Esophagus squamous epithelium (tissue), 4 donors: ENCODE measurements around the gene ZMYND8.

ENCODE experiments used
- POLR2A ChIP-seq, 4 donors: fragments of 450-650 bp; IDR thresholded peaks; one replicate each; pipeline ENCODE4 v1.6.1; 2017; ENCODE audit warnings: antibody characterized with exemption in 4 of 4, mild to moderate bottlenecking in 4 of 4, moderate library complexity in 3 of 4
- TF ChIP-seq, protein P1 (sequence below), 6 experiments: fragments of 450-650 bp in 4 of 6; fragments of 200-600 bp in 2 of 6; sonication (generic) in 2 of 6; IDR thresholded peaks; one replicate each; pipeline ENCODE4 v1.5.1; 2016 to 2019; ENCODE audit warnings: antibody characterized with exemption in 6 of 6, mild to moderate bottlenecking in 4 of 6, moderate library complexity in 4 of 6

DNA sequence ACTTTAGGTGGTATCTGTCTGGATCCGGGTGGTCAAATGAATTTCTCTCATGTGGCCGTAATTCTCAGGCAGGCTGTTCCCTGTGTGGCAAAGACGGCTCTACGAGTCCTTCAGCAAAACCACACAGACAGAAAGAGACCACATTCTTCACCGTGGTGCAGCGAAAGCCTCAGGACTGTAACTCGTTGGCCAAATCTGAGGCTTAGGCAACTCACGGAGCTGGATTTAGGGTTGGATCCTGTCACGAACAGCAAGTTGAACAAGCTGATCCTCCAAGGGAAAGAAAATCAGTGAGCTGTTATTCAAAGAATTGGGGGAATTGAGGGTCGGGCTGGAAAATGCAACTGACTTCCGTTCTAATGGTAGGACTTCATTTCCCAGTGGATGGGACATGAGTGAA, 167.4 kb downstream of the ZMYND8 start:
- TF ChIP-seq, protein P1, sequence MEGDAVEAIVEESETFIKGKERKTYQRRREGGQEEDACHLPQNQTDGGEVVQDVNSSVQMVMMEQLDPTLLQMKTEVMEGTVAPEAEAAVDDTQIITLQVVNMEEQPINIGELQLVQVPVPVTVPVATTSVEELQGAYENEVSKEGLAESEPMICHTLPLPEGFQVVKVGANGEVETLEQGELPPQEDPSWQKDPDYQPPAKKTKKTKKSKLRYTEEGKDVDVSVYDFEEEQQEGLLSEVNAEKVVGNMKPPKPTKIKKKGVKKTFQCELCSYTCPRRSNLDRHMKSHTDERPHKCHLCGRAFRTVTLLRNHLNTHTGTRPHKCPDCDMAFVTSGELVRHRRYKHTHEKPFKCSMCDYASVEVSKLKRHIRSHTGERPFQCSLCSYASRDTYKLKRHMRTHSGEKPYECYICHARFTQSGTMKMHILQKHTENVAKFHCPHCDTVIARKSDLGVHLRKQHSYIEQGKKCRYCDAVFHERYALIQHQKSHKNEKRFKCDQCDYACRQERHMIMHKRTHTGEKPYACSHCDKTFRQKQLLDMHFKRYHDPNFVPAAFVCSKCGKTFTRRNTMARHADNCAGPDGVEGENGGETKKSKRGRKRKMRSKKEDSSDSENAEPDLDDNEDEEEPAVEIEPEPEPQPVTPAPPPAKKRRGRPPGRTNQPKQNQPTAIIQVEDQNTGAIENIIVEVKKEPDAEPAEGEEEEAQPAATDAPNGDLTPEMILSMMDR (IDR thresholded peaks at IDR 0.05) = no peak
- TF ChIP-seq POLR2A (IDR thresholded peaks at IDR 0.05) = no peak
